HG03460 (cell line): ENCODE data around the gene MTAP.

Source experiments
- ATAC-seq: cut with Tn5 transposase; IDR thresholded peaks from one replicate; pipeline ENCODE4 v1.9.1; 2021; ENCODE audit not compliant: unreplicated experiment

Gene MTAP

GRCh38 chr9:21968331-21969010 is 166.0 kb downstream of the MTAP start:
- ATAC-seq = no peak

GRCh38 chr9:21969011-21969940 is 166.8 kb downstream of the MTAP start:
- no peak for ATAC-seq

GRCh38 chr9:21969951-21970799 is 167.7 kb downstream of the MTAP start:
- no peak for ATAC-seq

GRCh38 chr9:21970800-21971640 is 168.6 kb downstream of the MTAP start:
- ATAC-seq = no peak

- ATAC-seq = no peak
Observed at GRCh38 chr9:21972361-21972760, 169.9 kb downstream of the MTAP start.

- ATAC-seq = no peak
Observed at GRCh38 chr9:21974343-21974721, 171.9 kb downstream of the MTAP start.

- ATAC-seq = peak; percentile 75
Observed at GRCh38 chr9:21974722-21975409, 172.4 kb downstream of the MTAP start.

GRCh38 chr9:21976334-21976875 is 174.0 kb downstream of the MTAP start:
- no peak for ATAC-seq

GRCh38 chr9:21982391-21982790 is 180.0 kb downstream of the MTAP start:
- ATAC-seq = no peak

GRCh38 chr9:21982861-21983560 is 180.6 kb downstream of the MTAP start:
- ATAC-seq = no peak

GRCh38 chr9:21983561-21983935 is 181.1 kb downstream of the MTAP start:
- no peak for ATAC-seq

- no peak for ATAC-seq
Observed at GRCh38 chr9:21984101-21984500, 181.7 kb downstream of the MTAP start.

GRCh38 chr9:21985964-21986667 is 183.7 kb downstream of the MTAP start:
- ATAC-seq = peak; percentile 38
